ENCODE results near the gene APLP2. TPM values are rescaled to one million over a fixed set of nuclear protein-coding genes. Genes with fewer than 3 reads are reported as not detected.
A peak's percentile ranks its signal among the peaks of the same experiment; 100 is the strongest.

Gene APLP2
- total and polyA plus RNA-seq, 2 experiments from 2014 or later: 515 to 608 TPM

GRCh38 chr11:130071211-130071712 is 1.6 kb downstream of the APLP2 start:
- DNase-seq (ENCODE audit: low read depth in 1 of 2, low spot score in 1 of 2): peak; percentile 15 to 41
- H3K9me3 ChIP-seq (ENCODE audit: low read depth): no peaks in the 10 kb centered on the region
- no peak for TF ChIP-seq CTCF (IDR thresholded peaks at IDR 0.05; ENCODE audit: low read depth, low read length)

GRCh38 chr11:130074736-130075135 is 5.0 kb downstream of the APLP2 start:
- H3K27ac ChIP-seq: no peak overlapping the region
- H3K27me3 ChIP-seq: no peaks in the 10 kb centered on the region
- no peaks in the 10 kb centered on the region for H3K9me3 ChIP-seq (ENCODE audit: low read depth)
- H3K4me1 ChIP-seq (ENCODE audit: low read depth): peaks cover 25% of the 10 kb centered on the region
- no peak overlapping the region for H3K4me3 ChIP-seq
- TF ChIP-seq CTCF (IDR thresholded peaks at IDR 0.05; ENCODE audit: low read depth, low read length): no peak
- no peaks in the 10 kb centered on the region for H3K36me3 ChIP-seq
- DNase-seq (ENCODE audit: low read depth in 1 of 2, low spot score in 1 of 2): no peak

More at GRCh38 chr11:130071211-130071712, 1.6 kb downstream of the APLP2 start:
- peaks cover 8% of the 10 kb centered on the region for H3K4me1 ChIP-seq (ENCODE audit: low read depth)
- peak overlapping the region; percentile 85 for H3K4me3 ChIP-seq
- no peaks in the 10 kb centered on the region for H3K36me3 ChIP-seq
- H3K27ac ChIP-seq: peak overlapping the region; percentile 87
- no peaks in the 10 kb centered on the region for H3K27me3 ChIP-seq

- H3K4me1 ChIP-seq (ENCODE audit: low read depth): peaks cover 20% of the 10 kb centered on the region
- no peak overlapping the region for H3K4me3 ChIP-seq
- H3K27me3 ChIP-seq: no peaks in the 10 kb centered on the region
- DNase-seq (ENCODE audit: low read depth in 1 of 2, low spot score in 1 of 2): no peak
- no peaks in the 10 kb centered on the region for H3K9me3 ChIP-seq (ENCODE audit: low read depth)
- no peaks in the 10 kb centered on the region for H3K36me3 ChIP-seq
- H3K27ac ChIP-seq: peak overlapping the region; percentile 46
- no peak for TF ChIP-seq CTCF (IDR thresholded peaks at IDR 0.05; ENCODE audit: low read depth, low read length)
Measured at GRCh38 chr11:130076778-130077481, 7.2 kb downstream of the APLP2 start.

DNA sequence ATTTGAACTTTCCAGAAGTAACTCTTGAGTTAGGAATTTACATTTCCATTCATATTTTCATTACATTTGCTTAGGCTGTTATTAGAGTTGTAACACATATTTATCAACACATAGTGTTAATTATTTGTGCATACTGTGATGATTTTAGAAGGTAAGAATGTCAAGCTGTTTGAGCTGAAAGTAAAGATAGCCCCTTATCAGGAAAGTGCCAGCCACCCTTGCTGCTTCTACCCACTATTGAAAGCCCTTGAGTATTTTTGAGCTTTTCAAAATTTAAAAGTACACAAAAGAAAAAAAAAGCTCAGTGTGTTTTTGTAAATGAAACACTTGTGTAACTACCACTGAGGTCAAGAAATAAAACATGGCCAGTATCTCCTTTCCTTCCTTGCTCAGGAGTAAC is 8.0 kb downstream of the APLP2 start:
- DNase-seq (ENCODE audit: low read depth in 1 of 2, low spot score in 1 of 2): no peak
- Histone ChIP-seq H3K4me3 (no peak overlapping the region), H3K36me3 (no peaks in the 10 kb centered on the region), H3K27ac (peak overlapping the region; percentile 46), H3K27me3 (no peaks in the 10 kb centered on the region), H3K9me3 (ENCODE audit: low read depth) (no peaks in the 10 kb centered on the region), H3K4me1 (ENCODE audit: low read depth) (peaks cover 17% of the 10 kb centered on the region)
- no peak for TF ChIP-seq CTCF (IDR thresholded peaks at IDR 0.05; ENCODE audit: low read depth, low read length)

- H3K9me3 ChIP-seq (ENCODE audit: low read depth): no peaks in the 10 kb centered on the region
- DNase-seq (ENCODE audit: low read depth in 1 of 2, low spot score in 1 of 2): no peak
- no peaks in the 10 kb centered on the region for H3K36me3 ChIP-seq
- H3K4me1 ChIP-seq (ENCODE audit: low read depth): peaks cover 17% of the 10 kb centered on the region
- no peaks in the 10 kb centered on the region for H3K27me3 ChIP-seq
- no peak for TF ChIP-seq CTCF (IDR thresholded peaks at IDR 0.05; ENCODE audit: low read depth, low read length)
- H3K27ac ChIP-seq: peak overlapping the region; percentile 46
- H3K4me3 ChIP-seq: no peak overlapping the region
Measured at GRCh38 chr11:130078080-130078479, 8.4 kb downstream of the APLP2 start.

Measured in cardiac muscle cell (in vitro differentiated cells and primary cell).